ENCODE data around the gene MOCS3.

The MOCS3 gene

DNA sequence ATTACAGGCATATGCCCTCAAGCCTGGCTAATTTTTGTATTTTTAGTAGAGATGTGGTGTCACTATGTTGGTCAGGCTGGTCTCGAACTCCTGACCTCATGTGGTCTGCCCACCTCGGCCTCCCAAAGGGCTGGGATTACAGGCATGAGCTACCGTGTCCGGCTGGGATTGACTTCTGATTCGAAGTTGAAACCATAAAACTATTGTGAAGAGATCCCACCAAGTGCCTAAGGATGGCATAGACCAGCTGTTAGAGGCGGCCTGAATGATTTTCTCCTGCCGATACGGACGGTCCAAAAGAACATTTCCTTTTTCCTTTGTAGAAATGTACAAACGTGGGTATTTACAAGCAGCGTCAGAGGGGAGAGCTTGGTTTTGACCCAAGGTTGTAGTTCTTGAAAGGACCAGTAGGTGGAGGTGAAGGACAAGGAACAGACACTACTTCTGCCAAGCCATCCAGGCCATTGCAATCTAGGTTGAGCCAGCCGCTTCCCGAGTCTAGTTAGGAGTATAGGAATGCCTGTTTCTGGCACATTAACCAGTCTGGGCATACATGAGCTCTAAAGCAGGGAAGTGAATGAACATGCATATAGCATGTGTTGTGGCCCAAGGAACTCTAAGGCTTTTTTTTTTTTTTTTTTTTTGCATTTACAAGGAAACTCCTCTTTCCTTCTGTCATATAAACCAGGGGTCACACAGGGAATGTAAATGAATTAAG is 29.0 kb downstream of the MOCS3 start:
- peak; percentile 57 to 87 for DNase-seq

DNA sequence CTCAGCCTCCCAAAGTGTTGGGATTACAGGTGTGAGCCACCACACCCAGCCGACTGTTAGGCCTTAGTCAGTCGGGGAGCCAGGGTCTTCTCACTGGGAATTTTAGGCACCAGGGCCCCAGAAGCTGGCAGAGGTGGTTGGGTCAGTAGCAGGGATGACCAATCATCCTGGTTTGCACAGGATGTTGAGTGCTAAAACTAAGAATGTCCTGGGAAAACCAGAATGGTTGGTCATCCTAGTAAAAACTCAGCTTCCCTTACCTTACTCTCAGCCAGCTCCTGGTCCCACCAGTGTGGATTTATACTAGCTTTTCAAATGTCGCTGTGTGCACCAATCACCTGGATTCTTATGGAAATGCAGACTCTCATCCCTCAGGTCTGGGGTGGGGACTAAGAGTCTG is 32.5 kb downstream of the MOCS3 start:
- no peak for DNase-seq

DNA sequence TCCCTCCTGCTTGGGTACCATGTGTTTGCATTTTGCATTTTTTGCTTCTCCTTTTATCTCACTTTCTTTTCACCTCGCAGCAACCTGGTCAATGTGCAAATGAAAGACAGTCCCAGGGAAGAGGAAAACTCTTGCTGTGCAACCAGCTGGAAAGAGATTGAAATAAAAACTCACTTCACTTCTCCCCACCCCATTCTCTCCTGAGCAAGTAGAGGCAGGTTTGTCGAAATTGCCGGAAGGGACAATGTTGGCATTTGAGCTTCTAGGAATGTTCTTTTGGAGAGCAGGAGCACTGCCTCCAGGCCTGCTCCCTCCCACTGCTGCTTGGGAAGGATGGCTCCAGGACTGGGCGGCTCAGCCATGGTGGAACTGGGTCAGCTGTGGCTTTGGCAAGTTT is 33.7 kb downstream of the MOCS3 start:
- no peak for DNase-seq

DNA sequence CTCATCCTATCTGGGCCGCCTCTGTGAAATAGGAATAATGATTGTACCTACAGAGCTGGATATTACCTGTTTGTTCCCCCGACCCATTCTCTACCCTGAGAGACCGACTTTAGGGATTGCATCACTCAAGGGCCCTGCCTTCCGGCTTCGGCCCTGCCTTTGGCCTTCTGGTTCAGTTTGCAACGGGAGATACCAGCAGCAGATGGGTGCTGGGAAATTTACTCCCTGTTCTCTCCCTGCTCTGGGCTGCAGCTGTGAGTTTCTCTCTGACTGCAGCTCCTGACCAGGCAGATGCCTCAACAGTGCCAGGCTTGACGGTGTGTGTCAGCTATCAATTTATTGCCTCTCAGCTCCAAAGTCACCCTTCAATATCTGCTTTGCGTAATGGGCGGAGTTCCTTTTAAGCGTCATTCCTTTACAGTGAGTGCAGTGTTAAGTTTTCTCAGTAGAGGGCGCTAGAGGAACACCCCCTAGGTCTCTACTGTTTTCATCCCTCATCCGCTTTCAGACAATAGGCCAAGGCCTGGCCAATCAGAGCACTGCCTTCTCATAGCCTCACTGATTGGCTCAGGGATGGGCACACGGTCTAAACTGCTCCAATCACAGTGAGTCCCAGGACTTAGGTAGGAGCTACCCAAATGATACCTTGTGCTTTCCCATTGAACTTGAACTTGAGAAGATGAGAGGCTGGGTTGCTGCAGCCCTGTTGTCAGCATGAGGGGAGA is 34.3 kb downstream of the MOCS3 start:
- no peak for DNase-seq

DNA sequence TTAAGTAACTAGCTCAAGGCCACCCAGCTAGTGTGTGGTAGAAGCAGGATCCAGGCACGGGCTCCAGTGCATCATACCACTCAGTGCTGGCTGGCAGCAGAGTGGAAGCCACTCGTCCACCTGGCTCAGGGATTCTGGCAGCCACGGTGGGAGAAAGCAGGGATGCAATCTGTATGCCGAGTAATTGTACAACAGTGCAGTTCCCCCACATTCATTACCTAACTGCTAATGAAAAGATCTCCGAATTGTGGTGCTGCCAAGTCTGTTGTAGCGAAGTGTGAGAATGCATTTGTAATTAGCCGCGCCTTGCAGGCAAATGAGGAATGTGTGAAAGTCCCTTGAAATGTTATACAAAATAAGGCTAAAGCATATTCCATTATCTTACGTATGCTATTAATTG is 35.3 kb downstream of the MOCS3 start:
- DNase-seq: no peak

DNA sequence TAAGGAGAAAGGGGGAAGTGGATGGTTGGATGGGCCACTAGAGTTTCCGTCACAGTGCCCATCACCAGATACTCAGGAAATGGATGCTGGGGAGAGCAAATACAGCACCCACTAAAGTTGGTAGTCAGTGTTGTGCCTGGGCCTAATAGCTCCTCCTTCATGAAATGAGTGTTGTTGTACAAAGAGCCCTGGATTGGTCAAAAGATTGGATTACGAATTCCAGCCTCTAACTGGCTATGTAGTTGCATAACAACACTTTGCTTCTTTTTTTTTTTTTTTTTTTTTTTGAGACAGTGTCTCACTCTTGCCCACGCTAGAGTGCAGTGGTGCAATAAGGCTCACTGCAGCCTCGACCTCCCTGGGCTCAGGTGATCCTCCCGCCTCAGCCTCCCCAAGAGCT is 36.9 kb downstream of the MOCS3 start:
- no peak for DNase-seq

DNA sequence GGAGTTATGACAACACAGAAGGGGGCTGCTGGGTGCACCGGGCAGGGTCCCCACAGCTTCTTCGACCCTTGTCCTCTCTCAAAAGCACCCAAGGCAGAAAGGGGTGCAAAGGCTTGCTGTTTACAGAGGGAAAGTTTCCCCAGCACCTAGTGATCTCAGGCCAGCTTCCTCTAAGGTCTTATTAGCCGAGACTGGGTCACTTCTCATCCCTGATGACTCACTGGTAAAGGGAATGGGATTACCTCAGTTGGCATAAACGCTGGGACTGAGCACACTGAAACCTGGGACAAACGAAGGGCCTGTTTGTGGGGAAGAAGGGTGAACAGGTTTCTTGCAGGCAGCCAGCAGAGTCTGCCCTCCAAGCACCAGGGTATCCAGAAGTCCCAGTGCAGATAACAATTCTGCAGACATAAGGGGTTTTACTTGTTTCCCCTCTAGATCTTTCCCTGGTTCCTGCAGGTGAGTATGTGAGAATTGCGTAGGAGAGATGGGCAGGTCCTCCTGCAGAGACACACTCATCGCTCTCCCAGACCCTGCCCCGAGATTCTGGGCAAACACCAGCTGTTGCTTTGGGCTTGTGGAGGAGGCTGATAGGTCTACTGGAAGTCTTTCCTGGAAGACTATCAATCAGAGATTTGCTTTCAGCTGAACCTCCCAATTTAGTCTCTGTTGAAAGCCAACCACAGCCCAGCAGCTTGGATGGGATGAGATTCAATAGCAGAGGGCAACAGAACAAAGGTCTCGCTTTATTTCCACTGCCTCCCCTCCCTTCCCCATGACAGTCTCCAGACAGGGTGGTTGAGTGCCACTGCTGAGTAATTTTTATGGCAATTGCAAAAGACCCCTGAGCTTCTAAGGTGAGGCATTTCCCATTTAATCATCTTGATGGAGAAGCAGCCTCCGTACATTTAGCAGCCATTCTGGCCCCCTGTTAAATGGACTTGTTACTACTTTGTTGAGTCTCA is 38.6 kb downstream of the MOCS3 start:
- no peak for DNase-seq

DNA sequence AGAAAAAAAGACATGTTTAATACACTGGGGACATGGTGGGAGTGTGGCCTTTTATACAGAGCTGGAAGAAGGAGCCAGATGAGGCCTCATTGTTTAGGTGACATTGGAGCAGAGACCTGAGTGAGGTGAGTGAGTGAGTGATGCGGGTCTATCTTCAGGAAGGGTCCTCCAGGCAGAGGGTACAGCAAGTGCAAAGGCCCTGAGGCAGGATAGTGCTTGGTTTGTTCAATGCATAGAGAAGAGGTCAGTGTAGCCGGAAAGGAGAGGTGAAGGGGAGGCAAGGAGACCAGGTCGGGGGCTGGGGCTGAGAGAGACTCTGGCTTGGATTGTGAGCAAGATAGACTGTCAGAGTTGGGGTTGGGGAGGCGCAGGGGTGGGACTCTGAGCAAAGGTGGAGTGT is 40.7 kb downstream of the MOCS3 start:
- DNase-seq: no peak

DNA sequence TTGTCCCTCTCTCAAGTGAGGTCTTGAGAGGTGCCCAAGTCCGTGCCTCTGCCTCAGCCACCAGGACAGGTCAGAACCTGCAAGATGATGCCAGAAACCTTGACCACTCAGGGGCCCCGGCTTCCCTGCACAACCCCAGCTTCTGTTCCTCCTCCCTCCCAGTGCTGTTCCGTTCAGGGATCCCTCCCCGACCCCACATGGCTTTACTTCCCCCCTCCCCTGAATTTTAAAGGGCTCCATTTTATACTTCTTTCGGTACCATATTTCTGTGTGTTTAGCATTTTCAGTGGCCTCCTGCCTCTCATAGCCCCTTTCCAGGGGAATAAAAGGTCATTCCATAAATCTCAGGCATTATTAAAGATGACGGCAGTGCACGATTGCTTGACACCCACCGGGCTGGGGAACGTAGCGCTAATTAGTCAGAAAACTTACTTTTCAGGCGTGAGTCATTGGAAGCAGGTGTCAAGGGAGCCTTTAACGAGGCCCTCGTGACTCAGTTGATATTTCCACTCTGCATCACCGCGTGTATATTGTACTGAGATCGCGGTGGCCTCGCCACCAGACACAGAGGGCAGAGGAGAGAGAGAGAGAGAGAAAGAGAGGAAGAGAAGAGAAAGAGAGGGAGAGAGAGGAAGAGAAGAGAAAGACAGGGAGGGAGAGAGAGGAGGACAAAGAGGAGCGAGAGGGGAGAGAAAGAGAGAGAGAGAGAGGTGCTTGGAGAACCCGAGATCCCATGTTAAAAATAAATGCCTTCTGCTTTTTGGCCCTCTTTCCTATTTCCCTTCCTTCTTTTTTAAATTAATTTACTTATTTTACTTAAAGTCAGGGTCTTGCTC is 43.0 kb downstream of the MOCS3 start:
- DNase-seq: no peak

DNA sequence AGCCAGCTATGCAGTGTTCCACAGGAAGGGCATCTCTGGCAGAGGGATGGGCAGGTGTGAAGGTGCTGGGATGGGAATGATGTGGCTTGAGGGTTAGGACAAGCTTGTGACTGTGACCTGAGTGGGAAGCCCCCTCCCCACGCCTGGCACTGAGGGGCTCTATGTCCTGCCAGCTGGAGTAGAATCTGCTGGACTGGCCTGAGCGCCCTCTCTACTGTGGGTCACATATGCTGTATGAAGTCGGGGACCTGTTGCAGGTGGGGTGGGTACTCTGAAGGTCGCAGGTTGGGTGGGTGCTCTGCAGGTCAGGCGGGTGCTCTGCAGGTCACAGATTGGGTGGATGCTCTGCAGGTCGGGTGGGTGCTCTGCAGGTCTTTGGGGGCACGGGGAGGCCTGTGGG is 44.0 kb downstream of the MOCS3 start:
- DNase-seq: no peak

DNA sequence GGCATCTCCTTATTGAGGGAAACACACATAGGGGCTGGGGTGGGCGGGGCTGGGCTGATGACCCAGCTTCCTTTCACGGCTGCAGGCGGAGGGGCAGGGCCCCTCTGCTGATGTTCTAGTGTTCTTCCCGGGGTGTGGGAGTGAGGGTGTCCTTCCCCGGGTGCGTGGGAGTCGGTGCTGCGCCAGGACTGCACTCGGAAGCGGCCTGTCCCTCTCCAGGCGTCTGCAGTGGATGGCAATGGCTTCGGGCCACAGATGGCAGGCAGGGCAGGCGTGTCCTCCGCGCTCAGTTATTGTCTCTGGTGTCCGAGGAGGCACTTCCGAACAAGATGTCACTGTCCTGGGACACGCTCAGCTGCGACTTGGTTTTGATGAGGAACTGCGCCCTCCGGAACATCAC is 45.1 kb downstream of the MOCS3 start:
- DNase-seq: no peak

DNA sequence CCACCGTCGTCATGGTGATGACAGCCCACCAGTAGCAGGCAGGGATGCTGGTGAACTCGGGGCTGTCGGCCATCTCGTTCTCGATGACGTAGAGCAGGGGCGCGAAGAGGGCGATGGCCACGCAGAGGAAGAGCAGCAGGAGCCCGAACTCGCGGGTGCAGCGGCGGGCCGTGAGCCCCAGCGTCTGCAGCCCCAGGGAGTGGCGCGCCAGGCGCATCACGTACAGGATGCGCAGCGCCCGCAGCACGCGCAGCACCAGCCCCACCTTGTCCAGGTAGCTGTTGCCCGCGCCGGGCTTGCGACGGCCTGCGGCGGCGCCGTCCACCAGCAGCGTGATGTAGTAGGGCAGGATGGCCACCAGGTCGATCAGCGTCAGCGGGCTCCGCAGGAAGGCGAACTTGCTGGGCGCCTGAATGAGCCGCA is 45.7 kb downstream of the MOCS3 start:
- no peak for DNase-seq

DNA sequence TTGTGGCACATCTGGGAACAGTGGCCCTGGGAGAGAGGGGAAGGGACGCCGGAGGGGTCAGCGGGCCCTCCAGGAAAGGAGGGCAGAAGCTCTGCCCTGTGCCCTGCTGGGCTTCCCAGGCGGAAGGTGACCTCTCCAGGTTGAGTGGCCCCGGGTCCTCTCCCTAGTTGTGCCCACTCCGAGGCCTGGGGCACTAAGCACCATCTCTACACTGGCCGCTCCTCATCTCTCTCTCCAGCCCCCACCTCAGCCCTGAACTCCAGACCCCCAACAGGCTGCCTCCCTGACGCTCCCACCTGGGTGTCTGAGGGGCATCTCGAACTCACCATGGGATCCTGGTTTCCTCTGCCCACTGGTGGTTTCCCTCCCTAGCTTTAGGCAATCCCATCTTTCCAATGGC is 46.2 kb downstream of the MOCS3 start:
- DNase-seq: no peak

DNA sequence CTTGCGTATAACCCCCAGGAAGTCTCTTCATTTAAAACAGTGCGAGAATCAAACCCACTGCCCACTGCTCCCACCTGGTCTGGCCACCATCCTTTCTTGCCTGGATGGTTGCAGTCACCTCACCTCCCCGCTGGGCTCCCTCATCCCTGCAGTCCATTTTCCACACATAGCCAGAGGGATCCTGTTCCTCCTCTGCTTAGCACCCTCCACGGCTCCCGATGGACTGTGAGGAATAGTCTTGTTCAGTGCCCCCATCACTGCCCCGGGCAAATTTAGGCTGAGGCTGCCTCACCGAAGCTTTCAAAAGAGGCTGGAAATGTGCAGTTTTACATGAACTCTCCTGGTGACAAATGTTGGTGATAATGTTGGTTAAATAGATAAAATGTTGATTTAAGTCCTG is 46.6 kb downstream of the MOCS3 start:
- no peak for DNase-seq

DNA sequence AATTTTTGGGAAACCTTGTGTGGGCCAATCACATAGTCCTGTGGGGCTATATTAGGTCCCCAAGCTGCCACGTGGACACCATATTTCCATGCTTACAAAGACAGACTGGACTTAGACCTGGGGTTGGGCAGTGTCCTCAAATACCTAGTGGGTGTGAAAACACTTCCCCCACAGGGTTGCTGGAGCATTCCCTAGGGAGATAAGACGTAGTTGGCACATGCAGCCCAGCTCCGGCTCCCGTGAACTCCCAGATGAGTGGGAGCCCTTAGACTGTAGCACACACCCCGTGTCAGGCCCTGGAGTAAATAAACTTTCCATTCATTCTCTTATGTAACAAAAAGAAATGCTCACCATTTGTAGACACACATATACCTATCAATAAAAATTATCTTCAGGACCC is 50.1 kb downstream of the MOCS3 start:
- DNase-seq: no peak

DNA sequence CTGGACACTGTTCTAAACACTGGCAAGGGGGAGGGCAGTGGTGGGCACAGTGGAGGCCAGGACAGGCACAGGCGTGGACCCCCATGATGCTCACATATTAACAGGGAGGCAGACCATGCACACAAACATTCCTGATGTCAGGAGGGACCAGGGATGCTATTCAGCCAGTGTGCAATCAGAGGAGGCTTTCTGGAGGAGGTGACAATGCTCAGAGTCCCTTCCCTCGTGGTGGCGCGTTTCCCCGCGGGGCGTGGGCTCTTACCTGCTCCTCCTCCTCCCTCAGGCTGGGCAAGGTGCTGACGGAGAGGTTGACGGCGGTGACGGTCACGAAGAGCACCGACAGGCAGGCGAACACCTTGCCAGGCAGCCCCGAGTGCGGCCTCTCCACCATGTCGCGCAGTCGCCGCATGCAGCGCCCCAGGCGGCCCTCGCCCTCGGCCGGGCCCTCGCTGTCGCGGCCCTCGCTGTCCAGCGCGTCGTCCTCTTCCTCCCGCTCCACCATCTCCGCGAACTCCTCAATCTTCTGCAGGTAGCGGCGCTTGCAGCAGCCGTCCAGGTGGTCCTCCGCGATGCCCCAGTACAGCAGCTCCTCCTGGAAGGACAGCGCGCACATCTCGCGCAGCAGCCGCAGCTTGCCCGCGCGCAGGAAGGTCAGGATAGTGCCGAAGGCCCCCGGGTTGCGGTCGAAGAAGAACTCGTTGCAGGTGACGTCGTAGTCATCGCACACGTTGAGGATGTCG is 50.9 kb downstream of the MOCS3 start:
- no peak for DNase-seq

DNA sequence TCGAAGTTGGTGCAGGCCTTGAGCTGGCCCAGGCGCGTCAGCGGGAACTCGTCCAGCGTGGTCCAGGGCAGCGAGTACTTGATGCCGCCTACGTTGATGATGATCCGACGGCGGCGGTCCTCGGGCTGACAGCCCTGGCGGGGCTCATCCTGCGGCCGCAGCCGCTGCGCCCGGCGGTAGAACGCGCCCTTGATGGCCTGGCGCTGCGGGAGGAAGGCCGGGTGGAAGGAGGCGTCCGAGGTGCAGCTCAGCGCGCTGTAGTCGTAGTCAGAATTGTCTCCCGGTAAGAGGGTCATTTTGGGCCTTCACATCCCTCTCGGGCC is 51.4 kb downstream of the MOCS3 start:
- no peak for DNase-seq

DNA sequence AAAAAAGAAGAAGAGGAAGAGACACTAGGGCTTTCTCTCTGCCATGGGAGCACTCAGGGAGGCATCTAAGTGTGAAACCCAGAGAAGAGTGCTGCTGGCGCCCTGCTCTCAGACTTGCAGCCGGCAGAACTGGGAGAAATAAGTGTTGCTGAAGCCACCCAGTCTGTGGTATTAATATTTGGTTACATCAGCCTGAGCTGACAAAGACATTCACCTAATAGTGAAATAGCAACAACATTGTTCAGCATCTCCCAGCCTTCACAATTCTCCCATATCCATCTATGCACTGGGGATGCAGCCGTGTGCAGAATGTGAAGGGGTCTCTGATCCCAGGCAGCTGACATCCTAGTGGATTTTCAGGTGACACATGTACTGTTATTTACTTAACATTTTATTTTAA is 52.3 kb downstream of the MOCS3 start:
- no peak for DNase-seq

DNA sequence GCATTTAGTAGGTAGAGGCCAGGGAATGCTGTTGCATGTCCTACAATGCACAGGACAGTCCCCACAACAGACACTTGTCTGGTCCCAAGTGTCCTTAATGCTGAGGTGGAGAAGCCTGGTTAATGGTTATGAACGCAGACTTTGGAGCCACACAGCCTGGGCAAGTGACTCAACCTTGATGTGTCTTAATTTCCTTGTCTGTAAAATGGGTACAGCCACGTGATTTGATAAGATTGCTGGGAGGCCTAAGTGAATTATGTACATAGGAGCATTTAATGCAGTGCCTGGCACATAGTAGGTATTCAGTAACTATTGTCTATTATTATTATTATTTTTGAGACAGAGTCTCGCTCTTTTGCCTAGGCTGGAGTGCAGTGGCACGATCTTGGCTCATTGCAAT is 52.9 kb downstream of the MOCS3 start:
- no peak for DNase-seq

DNA sequence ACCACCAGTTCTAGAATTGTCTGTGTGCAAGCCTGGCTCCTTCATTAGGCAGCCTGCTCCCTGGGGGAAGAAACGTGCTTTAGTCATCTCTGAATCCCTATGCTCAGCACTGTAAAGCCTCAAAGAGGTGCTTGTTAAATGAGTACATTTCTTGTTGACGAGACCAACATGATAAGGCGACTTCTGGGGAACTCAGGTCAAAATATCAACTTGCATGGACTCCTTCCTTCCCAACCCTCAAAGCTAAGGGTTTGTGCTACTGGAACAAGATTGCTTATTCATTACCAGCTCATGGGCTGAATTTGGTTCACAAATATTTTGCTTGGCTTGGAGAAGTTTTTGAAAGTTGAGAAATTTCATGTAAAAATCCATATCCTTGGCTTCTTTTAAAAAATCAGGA is 53.7 kb downstream of the MOCS3 start:
- no peak for DNase-seq
